ENCODE measurements around the gene TAF4B.
"Not testable (repeated sequence)": the region's sequence is repeated elsewhere in the genome, so short reads cannot be mapped to it uniquely, and the experiment has no call there.

The TAF4B gene, protein sequence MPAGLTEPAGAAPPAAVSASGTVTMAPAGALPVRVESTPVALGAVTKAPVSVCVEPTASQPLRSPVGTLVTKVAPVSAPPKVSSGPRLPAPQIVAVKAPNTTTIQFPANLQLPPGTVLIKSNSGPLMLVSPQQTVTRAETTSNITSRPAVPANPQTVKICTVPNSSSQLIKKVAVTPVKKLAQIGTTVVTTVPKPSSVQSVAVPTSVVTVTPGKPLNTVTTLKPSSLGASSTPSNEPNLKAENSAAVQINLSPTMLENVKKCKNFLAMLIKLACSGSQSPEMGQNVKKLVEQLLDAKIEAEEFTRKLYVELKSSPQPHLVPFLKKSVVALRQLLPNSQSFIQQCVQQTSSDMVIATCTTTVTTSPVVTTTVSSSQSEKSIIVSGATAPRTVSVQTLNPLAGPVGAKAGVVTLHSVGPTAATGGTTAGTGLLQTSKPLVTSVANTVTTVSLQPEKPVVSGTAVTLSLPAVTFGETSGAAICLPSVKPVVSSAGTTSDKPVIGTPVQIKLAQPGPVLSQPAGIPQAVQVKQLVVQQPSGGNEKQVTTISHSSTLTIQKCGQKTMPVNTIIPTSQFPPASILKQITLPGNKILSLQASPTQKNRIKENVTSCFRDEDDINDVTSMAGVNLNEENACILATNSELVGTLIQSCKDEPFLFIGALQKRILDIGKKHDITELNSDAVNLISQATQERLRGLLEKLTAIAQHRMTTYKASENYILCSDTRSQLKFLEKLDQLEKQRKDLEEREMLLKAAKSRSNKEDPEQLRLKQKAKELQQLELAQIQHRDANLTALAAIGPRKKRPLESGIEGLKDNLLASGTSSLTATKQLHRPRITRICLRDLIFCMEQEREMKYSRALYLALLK

DNA sequence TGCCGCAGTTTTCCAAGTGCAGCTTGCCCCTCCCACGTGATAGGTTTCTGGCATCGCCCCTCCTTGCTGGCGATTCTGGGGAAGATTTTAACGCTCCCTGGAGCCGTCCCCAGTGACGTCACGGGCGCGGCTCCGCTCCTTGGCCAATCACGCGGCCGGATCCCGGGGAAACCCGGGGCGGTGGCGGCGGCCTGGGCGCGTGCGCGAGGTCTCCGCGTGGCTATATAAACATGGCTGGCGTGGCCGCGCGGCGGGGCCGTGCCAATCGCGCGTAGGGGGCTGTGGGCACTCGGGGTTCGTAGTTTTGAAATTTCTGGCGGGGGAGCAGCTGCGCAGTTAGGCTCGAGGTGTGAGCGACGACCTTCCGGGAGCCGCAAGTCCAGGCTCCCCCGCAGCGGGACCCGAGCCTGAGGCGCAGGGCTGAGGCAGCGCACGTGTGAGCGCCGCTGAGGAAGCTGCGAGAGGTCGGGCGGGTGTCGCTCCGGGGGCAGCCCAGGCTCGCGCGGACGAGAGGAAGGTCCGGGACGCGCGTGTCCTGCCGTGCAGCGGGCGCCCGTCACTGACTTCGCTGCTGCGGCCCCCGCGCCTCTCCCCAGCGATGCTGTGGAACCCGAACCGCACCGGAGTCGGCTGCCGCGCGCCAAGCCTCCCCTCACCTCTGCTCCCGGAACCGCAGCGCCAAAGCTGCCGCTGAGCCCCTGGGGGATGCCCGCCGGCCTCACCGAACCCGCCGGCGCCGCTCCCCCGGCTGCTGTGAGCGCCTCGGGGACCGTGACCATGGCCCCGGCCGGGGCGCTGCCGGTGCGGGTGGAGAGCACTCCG lies at the start of gene TAF4B:
TSS of gene TAF4B (plus strand) at position 217 of the 822 bp plus-strand sequence. CDS start at position 706, 489 bp downstream.
- DNase-seq (ENCODE audit: low read depth) = peak; percentile 89

DNA sequence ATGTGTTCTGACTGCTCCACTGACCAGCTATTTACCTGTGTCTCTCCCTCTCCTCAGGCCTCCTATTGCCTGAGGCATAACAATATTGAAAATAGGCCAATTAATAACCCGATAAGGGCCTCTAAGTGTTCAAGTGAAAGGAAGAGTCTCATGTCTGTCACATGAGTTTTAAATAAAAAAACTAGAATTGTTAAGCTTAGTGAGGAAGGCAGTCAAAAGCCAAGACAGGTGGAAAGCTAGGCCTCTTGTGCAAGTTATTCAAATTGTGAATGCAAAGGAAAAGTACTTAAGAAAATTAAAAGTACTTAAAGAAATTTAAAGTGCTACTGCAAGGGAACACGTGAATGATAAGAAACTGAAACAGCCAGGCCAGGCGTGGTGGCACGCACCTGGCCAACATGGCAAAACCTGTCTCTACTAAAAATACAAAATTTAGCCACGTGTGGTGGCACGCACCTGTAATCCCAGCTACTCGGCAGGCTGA lies 44.9 kb upstream of the TAF4B start:
- DNase-seq (ENCODE audit: low read depth) = no peak

DNA sequence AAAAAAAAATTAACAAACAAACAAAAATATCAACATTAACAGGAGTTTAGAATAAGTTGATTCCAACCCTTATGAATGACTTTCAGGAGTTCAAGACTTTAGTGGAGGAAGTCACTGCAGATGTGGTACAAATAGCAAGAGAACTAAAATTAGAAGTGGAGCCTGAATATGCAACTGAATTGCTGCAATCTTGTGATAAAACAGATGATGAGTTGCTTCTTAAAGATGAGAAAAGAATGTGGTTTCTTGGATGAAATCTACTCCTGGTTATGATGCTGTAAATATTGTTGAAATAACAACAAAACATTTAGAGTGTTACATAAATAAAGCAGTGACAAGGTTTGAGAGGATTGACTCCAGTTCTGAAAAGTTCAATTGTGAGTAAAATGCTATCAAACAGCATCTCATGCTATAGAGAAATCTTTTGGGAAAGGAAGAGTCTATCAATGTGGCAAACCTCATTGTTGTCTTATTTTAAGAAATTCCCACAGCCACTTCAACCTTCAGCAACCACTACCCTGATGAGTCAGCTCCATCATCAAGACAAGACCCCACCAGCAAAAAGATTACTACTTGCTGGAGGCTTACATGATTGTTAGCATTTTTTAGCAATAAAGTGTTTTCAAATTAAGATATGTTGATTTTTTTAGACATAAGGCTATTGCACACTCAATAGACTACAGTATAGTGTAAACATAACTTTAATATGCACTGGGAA lies 42.7 kb upstream of the TAF4B start:
- DNase-seq (ENCODE audit: low read depth) = no peak

DNA sequence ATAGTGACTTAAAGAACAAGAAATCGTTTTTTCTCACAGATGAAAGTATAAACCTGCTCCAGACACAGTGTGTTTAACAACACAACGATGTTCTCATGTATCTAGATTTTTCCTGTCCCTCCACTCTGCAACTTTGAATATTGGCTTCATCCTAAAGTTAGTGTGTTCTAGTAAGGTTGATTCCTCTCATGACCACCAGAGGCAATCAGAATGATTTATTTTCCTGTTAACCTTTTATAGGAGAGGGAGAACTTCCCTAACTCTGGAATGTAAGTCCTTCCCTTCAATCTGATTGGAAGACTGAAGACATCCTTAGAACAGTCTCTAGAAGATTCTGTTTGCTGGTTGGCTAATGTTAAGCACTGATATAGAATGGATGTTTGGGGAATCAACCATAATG lies 41.0 kb upstream of the TAF4B start:
- DNase-seq (ENCODE audit: low read depth) = no peak

DNA sequence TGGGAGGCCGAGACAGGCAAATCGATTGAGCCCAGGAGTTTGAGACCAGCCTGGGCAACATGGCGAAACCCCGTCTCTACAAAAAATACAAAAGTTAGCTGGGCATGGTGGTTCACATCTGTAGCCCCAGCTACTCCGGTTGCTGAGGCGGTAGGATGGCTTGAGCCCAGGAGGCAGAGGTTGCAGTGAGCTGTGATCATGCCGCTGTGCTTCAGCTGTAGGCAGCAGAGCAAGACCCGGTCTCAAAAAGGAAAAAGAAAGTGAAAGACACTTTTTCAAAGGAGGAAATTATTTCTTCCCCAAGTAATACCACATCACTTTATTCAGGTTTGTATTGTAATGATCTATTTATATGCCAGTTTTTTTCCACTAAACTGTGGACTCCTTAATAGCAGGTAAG lies 35.7 kb upstream of the TAF4B start:
- DNase-seq (ENCODE audit: low read depth) = peak; percentile 1

DNA sequence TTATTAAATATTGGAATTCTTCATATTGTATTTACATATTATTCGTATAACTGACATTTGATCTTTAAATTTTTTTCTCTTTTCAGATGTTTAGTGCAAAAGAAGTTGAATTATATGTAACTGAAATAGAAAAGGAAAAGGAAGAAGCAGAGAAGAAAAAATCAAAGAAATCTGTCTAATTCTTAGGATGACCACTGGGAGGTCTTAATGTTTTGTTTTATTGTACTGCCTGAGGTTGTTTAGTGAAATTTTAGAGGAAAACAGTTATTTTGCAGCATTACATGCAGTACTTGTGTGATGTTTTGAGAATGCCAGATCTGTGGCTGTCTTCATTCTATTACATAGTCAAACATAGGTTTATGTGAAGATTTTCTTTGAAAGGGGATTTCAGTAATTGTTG lies 34.0 kb upstream of the TAF4B start:
- no peak for DNase-seq (ENCODE audit: low read depth)

DNA sequence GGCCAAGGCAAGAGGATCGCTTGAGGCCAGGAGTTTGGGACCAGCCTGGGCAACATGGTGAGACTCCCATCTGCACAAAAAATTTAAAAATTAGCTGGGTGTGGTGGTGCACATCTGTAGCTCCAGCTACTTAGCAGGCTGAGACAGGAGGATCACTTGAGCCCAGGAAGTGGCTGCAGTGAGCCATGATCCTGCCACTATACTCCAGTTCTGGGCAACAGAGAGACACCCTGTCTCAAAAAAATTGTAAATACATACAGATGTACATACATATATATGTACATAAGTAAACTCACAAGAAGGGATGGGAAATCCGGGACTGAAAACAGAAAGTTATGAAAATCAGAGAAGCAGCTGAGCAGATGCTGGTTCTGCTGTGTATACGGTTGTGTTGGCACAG lies 29.6 kb upstream of the TAF4B start:
- no peak for DNase-seq (ENCODE audit: low read depth)

DNA sequence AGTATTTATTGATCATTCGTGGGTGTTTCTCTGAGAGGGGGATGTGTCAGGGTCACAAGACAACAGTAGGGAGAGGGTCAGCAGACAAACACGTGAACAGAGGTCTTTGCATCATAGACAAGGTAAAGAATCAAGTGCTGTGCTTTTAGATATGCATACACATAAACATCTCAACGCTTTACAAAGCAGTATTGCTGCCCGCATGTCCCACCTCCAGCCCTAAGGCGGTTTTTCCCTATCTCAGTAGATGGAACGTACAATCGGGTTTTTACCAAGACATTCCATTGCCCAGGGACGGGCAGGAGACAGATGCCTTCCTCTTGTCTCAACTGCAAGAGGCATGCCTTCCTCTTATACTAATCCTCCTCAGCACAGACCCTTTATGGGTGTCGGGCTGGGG lies 24.2 kb upstream of the TAF4B start:
- DNase-seq (ENCODE audit: low read depth) = not testable (repeated sequence)

DNA sequence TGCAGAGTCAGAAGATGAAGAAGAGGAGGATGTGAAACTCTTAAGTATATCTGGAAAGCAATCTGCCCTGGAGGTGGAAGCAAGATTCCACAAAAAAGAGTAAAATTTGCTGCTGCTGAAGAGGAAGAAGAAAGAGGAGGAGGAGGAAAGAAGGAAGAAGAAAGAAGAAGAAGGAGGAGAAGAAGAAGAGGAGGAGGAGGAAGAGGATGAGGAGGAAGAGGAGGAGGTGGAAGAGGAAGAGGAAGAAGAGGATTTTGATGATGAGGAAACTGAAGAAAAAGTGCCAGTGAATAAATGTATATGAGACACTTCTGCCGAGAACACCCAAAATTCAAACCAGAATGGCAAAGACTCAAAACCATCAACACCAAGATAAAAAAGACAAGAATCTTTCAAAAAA lies 20.9 kb upstream of the TAF4B start:
- DNase-seq (ENCODE audit: low read depth) = no peak

DNA sequence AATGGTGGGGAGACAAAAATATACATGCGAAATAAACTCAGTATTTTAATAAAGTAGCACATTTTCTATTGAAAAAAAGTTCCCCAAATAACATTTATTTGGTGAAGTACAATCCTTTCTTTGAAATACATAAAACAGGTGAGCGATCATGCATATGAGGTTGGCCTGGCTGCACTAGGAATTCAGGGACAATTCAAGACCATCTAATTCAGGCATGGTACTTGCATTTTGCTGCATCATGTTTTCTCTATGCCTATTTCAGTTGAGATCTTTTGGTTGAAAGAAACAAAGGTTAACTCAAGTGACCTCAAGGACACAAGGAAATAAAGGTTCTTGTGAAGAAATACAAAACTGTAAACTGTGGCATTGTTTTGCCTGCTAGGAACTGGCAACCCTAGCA lies 19.8 kb upstream of the TAF4B start:
- DNase-seq (ENCODE audit: low read depth) = no peak

DNA sequence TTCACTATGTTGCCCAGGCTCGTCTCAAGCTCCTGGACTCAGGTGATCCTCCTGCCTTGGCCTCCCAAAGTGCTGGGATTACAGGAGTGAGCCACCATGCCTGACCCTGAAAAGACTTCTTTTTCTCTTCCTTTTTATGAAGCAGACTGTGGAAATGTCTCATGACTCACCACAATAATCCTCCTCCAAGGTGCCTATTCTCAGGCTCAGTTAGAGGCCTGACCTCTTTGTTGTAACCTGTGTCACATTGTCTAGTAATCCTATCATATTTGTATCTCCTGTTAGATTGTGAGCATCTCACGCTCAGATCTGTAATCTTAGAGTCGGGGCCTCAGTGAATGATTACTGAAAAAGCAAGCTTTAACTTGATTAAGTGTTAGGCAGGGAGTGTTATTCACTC lies 18.3 kb upstream of the TAF4B start:
- no peak for DNase-seq (ENCODE audit: low read depth)

DNA sequence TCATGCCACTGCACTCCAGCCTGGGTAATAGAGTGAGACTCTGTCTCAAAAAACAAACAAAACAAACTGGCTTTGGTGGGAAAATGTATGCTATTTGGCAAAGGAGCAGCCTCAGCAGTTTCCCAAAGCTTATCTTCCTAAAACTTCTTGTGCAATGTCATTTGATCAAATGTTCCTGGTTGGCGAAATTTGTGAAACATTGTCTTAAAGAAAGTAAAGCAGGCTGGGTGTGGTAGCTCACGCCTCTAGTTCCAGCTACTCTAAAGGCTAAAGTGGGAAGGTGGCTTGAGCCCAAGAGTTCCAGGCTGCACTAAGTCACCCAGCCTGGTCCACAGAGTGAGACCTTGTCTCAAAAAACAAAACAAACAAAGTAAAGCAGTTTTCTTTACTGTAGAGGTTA lies 17.3 kb upstream of the TAF4B start:
- no peak for DNase-seq (ENCODE audit: low read depth)

DNA sequence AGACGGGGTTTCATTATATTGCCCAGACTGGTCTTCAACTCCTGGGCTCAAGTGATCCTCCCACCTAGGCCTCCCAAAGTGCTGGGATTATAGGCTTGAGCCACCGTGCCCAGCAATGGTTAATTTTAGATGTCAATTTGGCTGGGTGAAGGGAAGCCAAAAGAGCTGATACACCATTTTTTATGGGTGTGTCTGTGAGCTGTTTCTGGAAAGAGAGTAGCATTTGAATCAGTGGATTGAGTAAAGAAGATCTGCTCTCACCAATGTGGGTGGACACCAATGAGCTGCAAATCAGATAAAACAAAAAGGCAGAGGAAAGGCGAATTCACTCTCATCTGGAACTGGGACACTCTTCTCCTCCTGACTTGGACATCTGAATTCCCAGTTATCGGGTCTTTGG lies 16.1 kb upstream of the TAF4B start:
- no peak for DNase-seq (ENCODE audit: low read depth)

DNA sequence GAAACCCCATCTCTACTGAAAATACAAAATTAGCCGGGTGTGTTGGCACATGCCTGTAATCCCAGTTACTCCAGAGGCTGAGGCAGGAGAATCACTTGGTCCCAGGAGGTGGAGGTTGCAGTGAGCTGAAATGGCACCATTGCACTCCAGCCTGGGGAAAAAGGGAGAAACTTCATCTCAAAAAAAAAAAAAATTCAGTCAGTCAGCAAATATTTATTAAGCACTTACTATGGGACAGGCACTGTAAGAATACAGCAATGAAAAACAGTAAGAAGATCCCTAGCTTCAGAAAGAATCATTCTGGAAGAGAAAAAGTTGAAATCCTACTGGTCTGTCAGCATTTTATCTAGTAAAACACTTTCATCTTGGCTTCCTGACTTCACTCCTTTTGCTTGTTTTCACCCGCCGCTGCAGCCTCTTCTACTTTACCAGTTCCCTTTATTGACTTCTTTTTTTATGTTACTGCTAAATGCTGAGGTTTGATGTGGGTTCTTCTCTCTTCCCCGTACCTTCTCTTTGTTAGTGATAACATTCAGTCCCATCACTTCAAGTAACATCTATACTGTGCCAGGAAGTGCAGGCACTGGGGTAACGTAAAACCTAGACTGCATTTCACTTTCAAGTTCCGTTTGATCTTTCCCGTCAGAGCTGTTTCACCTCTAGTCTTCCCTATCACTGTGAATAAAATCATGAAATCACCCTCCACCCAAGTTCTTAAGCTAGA lies 10.8 kb upstream of the TAF4B start:
- DNase-seq (ENCODE audit: low read depth) = no peak

DNA sequence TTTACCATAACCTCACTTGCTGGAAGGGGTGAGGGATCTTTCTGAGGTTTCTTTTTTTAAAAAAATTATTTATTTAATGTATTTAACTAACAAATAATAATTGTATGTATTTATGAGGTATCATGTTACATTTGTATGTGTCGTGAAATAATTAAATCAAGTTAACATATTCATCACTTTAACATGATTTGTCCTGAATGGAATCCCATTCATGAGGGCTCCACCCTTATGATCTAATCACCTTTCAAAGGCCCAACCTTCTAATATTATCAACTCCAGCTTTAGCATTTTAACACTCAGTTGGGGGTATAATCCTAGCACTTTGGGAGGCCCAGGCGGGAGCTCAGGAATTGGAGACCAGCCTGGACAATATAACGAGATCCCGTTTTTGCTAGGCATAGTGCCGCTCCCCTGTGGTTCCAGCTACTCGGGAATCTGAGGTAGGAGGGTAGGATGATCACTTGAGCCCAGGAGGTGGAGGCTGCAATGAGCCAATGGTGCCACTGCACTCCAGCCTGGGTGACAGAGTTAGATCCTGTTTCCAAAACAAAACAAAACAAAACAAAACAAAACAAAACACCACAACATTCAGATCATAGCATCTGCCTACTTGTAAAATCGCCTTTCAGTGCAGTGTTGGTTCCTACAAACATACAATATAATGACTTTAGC lies 1.1 kb upstream of the TAF4B start:
- no peak for DNase-seq (ENCODE audit: low read depth)

DNA sequence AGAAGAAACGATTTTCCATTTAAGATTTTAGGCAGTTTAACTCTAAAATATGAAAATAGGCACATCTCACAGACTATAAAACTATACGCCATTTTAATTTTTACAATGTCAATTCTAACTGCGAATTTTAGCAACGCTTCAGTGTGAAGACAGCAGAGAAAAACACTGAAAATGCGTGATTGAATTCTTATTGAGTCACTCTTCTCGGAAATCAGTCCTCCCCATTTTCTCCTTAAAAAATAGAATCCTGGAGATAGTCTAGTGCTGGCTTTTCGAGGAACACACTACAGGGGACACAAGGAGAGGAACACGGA lies 373 bp upstream of the TAF4B start:
- no peak for DNase-seq (ENCODE audit: low read depth)

DNA sequence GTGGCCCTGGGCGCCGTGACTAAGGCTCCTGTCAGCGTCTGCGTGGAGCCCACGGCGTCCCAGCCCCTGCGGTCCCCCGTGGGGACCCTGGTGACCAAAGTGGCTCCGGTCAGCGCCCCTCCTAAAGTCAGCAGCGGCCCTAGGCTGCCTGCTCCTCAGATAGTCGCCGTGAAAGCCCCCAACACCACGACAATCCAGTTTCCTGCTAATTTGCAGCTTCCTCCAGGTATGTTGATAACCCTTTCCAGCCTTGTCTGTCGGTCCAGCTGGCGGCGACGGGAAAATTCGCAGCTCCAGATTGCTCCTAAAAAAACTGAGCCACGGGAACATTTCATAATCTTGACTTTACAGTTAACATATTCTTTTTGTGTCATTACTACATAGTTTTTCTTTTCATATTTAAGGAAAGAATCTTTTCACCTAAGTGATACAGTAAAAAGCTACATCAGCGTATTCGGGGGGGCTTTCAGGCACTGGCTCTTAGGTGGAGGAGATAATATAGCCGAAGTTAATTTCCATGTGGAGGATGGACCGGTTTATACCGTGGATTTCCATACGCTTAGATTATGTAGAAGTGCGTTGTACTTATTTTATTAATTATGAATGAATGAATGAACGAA lies 916 bp downstream of the TAF4B start:
- DNase-seq (ENCODE audit: low read depth) = no peak

DNA sequence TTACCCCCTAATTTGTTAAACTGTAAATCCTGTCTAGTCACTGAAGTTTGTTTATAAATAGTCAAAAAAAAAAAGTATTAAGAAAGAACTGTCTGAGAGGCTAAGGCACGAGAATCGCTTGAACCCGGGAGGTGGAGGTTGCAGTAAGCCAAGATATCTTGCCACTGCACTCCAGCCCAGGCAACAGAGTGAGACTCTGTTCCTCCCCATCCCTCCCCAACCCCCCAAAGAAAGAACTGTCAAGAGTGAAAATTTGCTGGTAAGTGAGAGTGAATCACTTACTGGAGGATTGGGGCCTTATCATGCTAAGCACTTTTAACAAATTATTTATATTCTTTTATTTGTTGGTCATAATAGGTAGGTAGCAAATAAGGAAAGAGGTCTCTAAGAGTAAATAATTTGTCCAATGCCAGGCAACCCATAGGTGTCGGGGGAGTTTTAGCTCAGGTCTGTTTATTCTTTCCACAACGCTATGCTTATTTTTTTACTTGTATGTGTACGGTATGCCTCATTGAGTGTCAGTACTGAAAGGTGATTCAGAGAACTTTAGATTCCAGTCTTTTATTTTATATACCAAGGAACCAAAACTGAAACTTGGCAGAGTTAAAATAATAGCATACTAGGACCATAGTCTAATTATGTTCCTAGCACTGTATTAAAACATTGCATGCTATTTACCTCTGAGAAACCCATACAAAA lies 2.5 kb downstream of the TAF4B start:
- DNase-seq (ENCODE audit: low read depth) = no peak

DNA sequence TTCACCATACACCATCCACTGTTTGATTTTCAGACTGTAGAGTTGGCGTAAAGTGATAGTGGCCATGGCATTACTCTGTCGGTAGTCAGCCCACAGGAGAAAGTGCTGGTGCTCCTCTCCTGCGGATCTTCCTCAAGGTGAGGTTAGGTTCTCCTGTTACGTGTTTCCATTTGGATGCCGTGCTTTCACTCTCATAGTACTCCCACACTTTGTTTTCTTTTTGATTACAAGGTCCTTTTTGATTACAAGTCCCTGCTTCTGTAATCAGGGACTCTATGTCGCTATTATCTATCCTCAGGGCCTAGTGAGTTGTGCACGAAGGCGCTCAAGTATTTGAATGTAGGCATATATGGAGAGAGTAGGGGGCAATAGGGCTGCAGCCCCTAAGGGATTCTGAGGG lies 4.3 kb downstream of the TAF4B start:
- DNase-seq (ENCODE audit: low read depth) = no peak

Measured in stimulated activated CD8-positive, alpha-beta memory T cell treated with anti-CD3 and anti-CD28 coated beads, Interleukin-4, amount 100 ng/mL, for 24 hours (primary cell).